Left ventricle myocardium superior (tissue), 1 donor: ENCODE results near the gene IGSF3. TPM values are rescaled to one million over a fixed set of nuclear protein-coding genes. Genes with fewer than 3 reads are reported as not detected.
"Not testable (repeated sequence)": the region's sequence is repeated elsewhere in the genome, so short reads cannot be mapped to it uniquely, and the experiment has no call there.

Experiments used
- ATAC-seq: fragments of 200-7000 bp; cut with Tn5 transposase; one replicate; pipeline ENCODE4 v1.9.1; 2020; ENCODE audit warnings: mild to moderate bottlenecking, moderate library complexity
- DNase-seq: peaks from one replicate; pipeline ENCODE4 v3.0.0-alpha.2; 2020
- intact Hi-C: fragments of 100-400 bp; cut with micrococcal nuclease; formaldehyde crosslinking; loops from one replicate; pipeline ENCODE4 v1.11.0; 2022
- total RNA-seq: library from RNA; stranded (reverse); fragmentation: NEBNext Ultra II Directional; extraction: Animal tissue kit (Norgen Biotek cat#: 25700); gene quantifications from one replicate; pipeline ENCODE4 v1.2.1, GENCODE V29; 2021
- donor health status: DM: no; HTN: yes; CAD: no; lungs with severe emphysema.

Gene IGSF3
- total RNA-seq, 1 donor from 2014 or later, result 11.7 TPM

- DNase-seq, intact Hi-C loops, ATAC-seq: not testable (repeated sequence)
Observed at GRCh38 chr1:116591006-116591950, 76.3 kb downstream of the IGSF3 start.

GRCh38 chr1:116590359-116591005 lies 77.1 kb downstream of the IGSF3 start:
- DNase-seq, intact Hi-C loops, ATAC-seq: not testable (repeated sequence)

- DNase-seq, intact Hi-C loops, ATAC-seq: not testable (repeated sequence)
Observed at GRCh38 chr1:116589101-116589735, 78.3 kb downstream of the IGSF3 start.

- ATAC-seq (no peak), DNase-seq (no peak)
- intact Hi-C loops, result no loop called here
Observed at GRCh38 chr1:116587501-116588227, 79.9 kb downstream of the IGSF3 start.

- ATAC-seq (no peak), DNase-seq (no peak)
- intact Hi-C loops, result no loop called here
Observed at GRCh38 chr1:116586741-116587143, 80.8 kb downstream of the IGSF3 start.

- no peak for ATAC-seq
- intact Hi-C loops, result no loop called here
Observed at GRCh38 chr1:116585886-116586285, 81.6 kb downstream of the IGSF3 start.

GRCh38 chr1:116581323-116581885 lies 86.1 kb downstream of the IGSF3 start:
- DNase-seq, result no peak
- ATAC-seq, result no peak
- intact Hi-C loops, result no loop called here

More at GRCh38 chr1:116585886-116586285, 81.6 kb downstream of the IGSF3 start:
- no peak for DNase-seq

GRCh38 chr1:116580446-116581322 lies 86.8 kb downstream of the IGSF3 start:
- ATAC-seq (no peak), DNase-seq (no peak)
- intact Hi-C loops, result no loop called here

- intact Hi-C loops, result no loop called here
- ATAC-seq, result peak; percentile 71
- peak; percentile 39 for DNase-seq
Observed at GRCh38 chr1:116579259-116579875, 88.2 kb downstream of the IGSF3 start.

GRCh38 chr1:116578581-116578980 lies 89.0 kb downstream of the IGSF3 start:
- DNase-seq (no peak), ATAC-seq (no peak)
- intact Hi-C loops, result no loop called here

GRCh38 chr1:116577759-116578314 lies 89.7 kb downstream of the IGSF3 start:
- ATAC-seq (no peak), DNase-seq (no peak)
- intact Hi-C loops, result no loop called here

GRCh38 chr1:116574581-116575291 lies 92.8 kb downstream of the IGSF3 start:
- ATAC-seq (no peak), DNase-seq (peak; percentile 54)
- intact Hi-C loops, result loop anchor here (2.0 kb wide), 1 partner anchor 96 kb away; no protein-coding TSS in a partner anchor

GRCh38 chr1:116573431-116574095 lies 94.0 kb downstream of the IGSF3 start:
- DNase-seq (no peak), ATAC-seq (no peak)
- intact Hi-C loops, result loop anchor here (2.0 kb wide), 1 partner anchor 97 kb away; no protein-coding TSS in a partner anchor

GRCh38 chr1:116572771-116573430 lies 94.6 kb downstream of the IGSF3 start:
- ATAC-seq, result no peak
- no peak for DNase-seq
- intact Hi-C loops, result no loop called here

- intact Hi-C loops, result no loop called here
- no peak for DNase-seq
- no peak for ATAC-seq
Observed at GRCh38 chr1:116572099-116572498, 95.4 kb downstream of the IGSF3 start.
